Adrenal gland (tissue), 5 donors: ENCODE measurements around the gene LSMEM2.

ENCODE experiments used
- POLR2A ChIP-seq, 2 donors: fragments of 450-650 bp; IDR thresholded peaks; one replicate each; pipeline ENCODE4 v1.6.1; 2017; ENCODE audit warnings: antibody characterized with exemption in 2 of 2, mild to moderate bottlenecking in 2 of 2, moderate library complexity in 1 of 2
- TF ChIP-seq, protein P1 (sequence below), 6 experiments: fragments of 450-650 bp in 4 of 6; fragments of 200-600 bp in 2 of 6; sonication (generic) in 1 of 6; IDR thresholded peaks; 1 replicate in 5 of 6; 2 replicates in 1 of 6; pipeline versions ENCODE4 v1.5.1 to v1.8.0; 2016 to 2021; ENCODE audit warnings: antibody characterized with exemption in 6 of 6, mild to moderate bottlenecking in 2 of 6, moderate library complexity in 1 of 6
- donor health status: DM: no; HTN: no; CAD: no.

DNA sequence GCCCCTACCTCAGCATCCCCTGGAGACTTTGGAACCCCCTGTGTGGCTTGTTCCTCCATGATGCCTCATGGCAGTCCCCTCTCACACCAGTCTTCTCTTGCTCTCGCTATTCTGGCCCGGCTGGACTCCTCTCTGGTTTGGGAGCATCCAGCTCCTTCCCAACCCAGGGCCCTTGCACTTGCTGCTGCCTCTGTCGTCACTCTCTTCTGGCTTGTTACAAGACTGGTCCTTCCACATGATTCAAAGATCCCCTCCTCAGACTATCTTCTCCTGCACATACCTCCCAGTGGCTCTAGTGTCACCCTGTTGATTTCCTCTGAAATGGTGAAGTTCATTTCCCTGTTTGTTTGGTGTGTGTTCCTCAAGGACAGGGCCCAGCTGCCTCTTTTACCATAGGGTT, 49.4 kb upstream of the LSMEM2 start:
- TF ChIP-seq, protein P1, sequence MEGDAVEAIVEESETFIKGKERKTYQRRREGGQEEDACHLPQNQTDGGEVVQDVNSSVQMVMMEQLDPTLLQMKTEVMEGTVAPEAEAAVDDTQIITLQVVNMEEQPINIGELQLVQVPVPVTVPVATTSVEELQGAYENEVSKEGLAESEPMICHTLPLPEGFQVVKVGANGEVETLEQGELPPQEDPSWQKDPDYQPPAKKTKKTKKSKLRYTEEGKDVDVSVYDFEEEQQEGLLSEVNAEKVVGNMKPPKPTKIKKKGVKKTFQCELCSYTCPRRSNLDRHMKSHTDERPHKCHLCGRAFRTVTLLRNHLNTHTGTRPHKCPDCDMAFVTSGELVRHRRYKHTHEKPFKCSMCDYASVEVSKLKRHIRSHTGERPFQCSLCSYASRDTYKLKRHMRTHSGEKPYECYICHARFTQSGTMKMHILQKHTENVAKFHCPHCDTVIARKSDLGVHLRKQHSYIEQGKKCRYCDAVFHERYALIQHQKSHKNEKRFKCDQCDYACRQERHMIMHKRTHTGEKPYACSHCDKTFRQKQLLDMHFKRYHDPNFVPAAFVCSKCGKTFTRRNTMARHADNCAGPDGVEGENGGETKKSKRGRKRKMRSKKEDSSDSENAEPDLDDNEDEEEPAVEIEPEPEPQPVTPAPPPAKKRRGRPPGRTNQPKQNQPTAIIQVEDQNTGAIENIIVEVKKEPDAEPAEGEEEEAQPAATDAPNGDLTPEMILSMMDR (IDR thresholded peaks at IDR 0.05) = no peak
- TF ChIP-seq POLR2A (IDR thresholded peaks at IDR 0.05) = no peak
